Loucy (cell line): Measurements from ENCODE around the gene TEX47.

Experiments
- H2AFZ ChIP-seq: fragments of 200-600 bp; sonication (generic); 2 replicates; pipeline ENCODE4 v1.6.0; 2016; ENCODE audit warnings: antibody characterized with exemption, mild to moderate bottlenecking, low read length, moderate library complexity
- H3F3A ChIP-seq: fragments of 200-600 bp; 2 replicates; pipeline ENCODE4 v1.6.0; 2016; ENCODE audit warnings: antibody characterized with exemption, low read depth, mild to moderate bottlenecking
- H3K27me3 ChIP-seq: fragments of 200-600 bp; sonication (generic); 2 replicates; pipeline ENCODE4 v1.6.1; 2014; ENCODE audit warnings: low read length, mild to moderate bottlenecking; ENCODE audit not compliant: insufficient read depth, poor library complexity, severe bottlenecking
- H3K36me3 ChIP-seq: fragments of 200-600 bp; sonication (generic); 2 replicates; pipeline ENCODE4 v1.6.1; 2016; ENCODE audit warnings: low read length; ENCODE audit not compliant: insufficient read depth
- H3K4me1 ChIP-seq: fragments of 200-600 bp; sonication (generic); 2 replicates; pipeline ENCODE4 v1.5.1; 2014; ENCODE audit warnings: low read length, mild to moderate bottlenecking; ENCODE audit not compliant: insufficient read depth, poor library complexity, severe bottlenecking
- H3K4me2 ChIP-seq: fragments of 200-600 bp; sonication (generic); 2 replicates; pipeline ENCODE4 v1.6.0; 2014; ENCODE audit warnings: antibody characterized with exemption, low read length, low read depth, mild to moderate bottlenecking; ENCODE audit not compliant: poor library complexity, severe bottlenecking
- H3K4me3 ChIP-seq: fragments of 200-600 bp; sonication (generic); 2 replicates; pipeline ENCODE4 v1.5.1; 2014; ENCODE audit warnings: low read length, mild to moderate bottlenecking, mixed read lengths; ENCODE audit not compliant: poor library complexity, severe bottlenecking
- H3K79me2 ChIP-seq: fragments of 200-600 bp; sonication (generic); 2 replicates; pipeline ENCODE4 v1.6.1; 2014; ENCODE audit warnings: low read length; ENCODE audit not compliant: insufficient read depth
- H3K9ac ChIP-seq: fragments of 200-600 bp; sonication (generic); 2 replicates; pipeline ENCODE4 v1.6.0; 2014; ENCODE audit warnings: mild to moderate bottlenecking, low read depth, low read length, moderate library complexity; ENCODE audit not compliant: poor library complexity, severe bottlenecking
- H3K9me2 ChIP-seq: fragments of 200-600 bp; sonication (generic); replicated peaks from 2 replicates; pipeline ENCODE4 v1.6.1; 2016; ENCODE audit warnings: low read depth, low read length, mixed read lengths
- H3K9me3 ChIP-seq: fragments of 200-600 bp; sonication (generic); 2 replicates; pipeline ENCODE4 v1.6.1; 2014; ENCODE audit warnings: mild to moderate bottlenecking, antibody characterized with exemption, low read length, low read depth; ENCODE audit not compliant: insufficient read depth
- H4K20me1 ChIP-seq: fragments of 200-600 bp; sonication (generic); 2 replicates; pipeline ENCODE4 v1.6.0; 2014; ENCODE audit warnings: antibody characterized with exemption, low read length, mild to moderate bottlenecking; ENCODE audit not compliant: insufficient read depth, poor library complexity, severe bottlenecking
- CTCF ChIP-seq: fragments of 200-600 bp; sonication (generic); conservative IDR thresholded peaks from 2 replicates; pipeline ENCODE4 v1.5.1; 2014; ENCODE audit warnings: mild to moderate bottlenecking, antibody characterized with exemption, low read length
- EZH2phosphoT487 ChIP-seq: fragments of 200-600 bp; IDR thresholded peaks from 2 replicates; pipeline ENCODE4 v1.6.1; 2018; ENCODE audit warnings: antibody characterized with exemption, mild to moderate bottlenecking, moderate library complexity, borderline replicate concordance

Gene TEX47

GRCh38 chr7:88761779-88762178, 33.8 kb downstream of the TEX47 start:
- Histone ChIP-seq H3K9me3 (no peaks in the 10 kb centered on the region), H3K9me2 (no peaks in the 10 kb centered on the region), H3K4me1 (no peaks in the 10 kb centered on the region), H3F3A (no peaks in the 10 kb centered on the region), H3K9ac (no peak overlapping the region), H3K27me3 (no peaks in the 10 kb centered on the region), H3K79me2 (no peaks in the 10 kb centered on the region), H2AFZ (no peak overlapping the region), H4K20me1 (no peaks in the 10 kb centered on the region), H3K4me2 (no peak overlapping the region), H3K36me3 (no peaks in the 10 kb centered on the region), H3K4me3 (no peak overlapping the region)
- TF ChIP-seq CTCF: no peak
- TF ChIP-seq EZH2phosphoT487: no peak

DNA sequence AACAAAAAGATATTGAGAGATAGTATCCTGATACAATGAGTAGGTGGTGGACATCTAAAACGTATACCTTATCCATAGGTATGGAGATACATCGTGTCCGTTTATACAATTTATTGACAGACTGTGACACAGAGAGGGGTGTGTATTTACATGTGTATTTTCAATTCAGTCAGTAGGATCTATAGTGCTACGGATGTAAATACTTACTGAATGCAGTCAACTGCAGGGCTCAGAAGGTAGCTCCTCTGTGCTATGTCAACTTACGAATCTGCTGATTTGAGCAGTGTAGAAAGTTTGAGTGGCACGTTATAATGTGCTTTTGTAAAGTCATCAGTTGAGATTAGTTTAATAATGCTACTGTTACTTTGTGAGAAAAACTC, 35.4 kb downstream of the TEX47 start:
- H3K36me3 ChIP-seq: no peaks in the 10 kb centered on the region
- H4K20me1 ChIP-seq: no peaks in the 10 kb centered on the region
- no peak overlapping the region for H3K4me3 ChIP-seq
- no peaks in the 10 kb centered on the region for H3K27me3 ChIP-seq
- no peaks in the 10 kb centered on the region for H3K4me1 ChIP-seq
- H3K9ac ChIP-seq: no peak overlapping the region
- TF ChIP-seq EZH2phosphoT487: no peak
- no peak for TF ChIP-seq CTCF
- no peaks in the 10 kb centered on the region for H3F3A ChIP-seq
- H3K4me2 ChIP-seq: no peak overlapping the region
- H3K9me2 ChIP-seq: no peaks in the 10 kb centered on the region
- H3K9me3 ChIP-seq: no peaks in the 10 kb centered on the region
- no peaks in the 10 kb centered on the region for H3K79me2 ChIP-seq
- no peak overlapping the region for H2AFZ ChIP-seq

- Histone ChIP-seq H4K20me1 (no peaks in the 10 kb centered on the region), H3K4me3 (no peak within 1 kb of the TSS), H3K4me2 (no peak within 1 kb of the TSS), H3K27me3 (no peaks in the 10 kb centered on the region), H3K4me1 (no peaks in the 10 kb centered on the region), H3K79me2 (no peaks in the 10 kb centered on the region), H3F3A (no peaks in the 10 kb centered on the region), H3K9me3 (no peaks in the 10 kb centered on the region), H2AFZ (no peak within 1 kb of the TSS), H3K9me2 (no peaks in the 10 kb centered on the region), H3K9ac (no peak within 1 kb of the TSS), H3K36me3 (no peaks in the 10 kb centered on the region)
- TF ChIP-seq CTCF (no peak), EZH2phosphoT487 (no peak)
These were observed 36.1 kb downstream of the TEX47 start, which contains the start of gene ZNF804B for GRCh38 chr7:88759230-88760135. ZNF804B (plus strand) TSS chr7:88759700; CDS start chr7:88759977, 277 bp downstream.
